ENCODE data around the gene FAM114A2. TPM values are rescaled to one million over a fixed set of nuclear protein-coding genes. Genes with fewer than 3 reads are reported as not detected.

The FAM114A2 gene
- total RNA-seq, 1 donor from 2014 or later: 29.7 TPM

DNA sequence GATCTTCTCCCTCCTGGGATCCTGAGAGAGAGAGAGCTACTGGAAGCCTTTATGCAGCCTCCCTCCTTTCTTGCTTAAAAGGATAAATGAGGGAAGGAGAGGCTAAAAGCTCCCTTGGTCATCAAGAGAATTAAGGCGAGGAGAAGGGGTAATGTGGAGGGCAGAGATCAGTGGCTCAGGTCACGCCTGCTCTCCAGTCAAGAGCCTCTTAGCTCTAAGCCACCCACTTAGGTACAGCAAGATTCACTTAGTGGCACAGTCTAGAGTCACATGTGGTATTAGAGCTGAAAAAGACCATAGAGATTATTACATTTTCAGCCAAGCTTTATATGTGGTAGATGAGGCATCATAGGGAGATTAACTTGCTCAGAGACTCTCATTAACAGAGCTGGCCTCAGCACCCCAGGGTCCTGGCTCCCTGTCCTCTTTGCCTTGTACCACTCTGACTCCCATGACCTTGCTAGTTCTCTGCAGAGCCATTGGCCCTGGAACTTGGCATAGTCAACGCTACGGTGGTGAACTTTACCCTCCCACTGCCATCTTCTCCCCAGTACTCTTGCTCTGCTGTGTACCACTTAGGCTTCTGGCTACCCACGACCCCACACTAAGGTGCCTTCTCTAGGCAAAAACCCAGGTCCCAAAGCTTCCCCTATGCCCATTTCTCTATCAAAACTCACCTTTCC, 37.7 kb upstream of the FAM114A2 start:
- Mint-ChIP-seq H3K27ac (ENCODE audit: unreplicated experiment) (no peak overlapping the region), H3K36me3 (ENCODE audit: low read depth, unreplicated experiment) (no peaks in the 10 kb centered on the region), H3K4me3 (ENCODE audit: unreplicated experiment) (no peak overlapping the region), H3K4me1 (ENCODE audit: low read depth, unreplicated experiment) (no peaks in the 10 kb centered on the region), H3K9me3 (ENCODE audit: unreplicated experiment) (no peaks in the 10 kb centered on the region), H3K27me3 (ENCODE audit: low read depth, unreplicated experiment) (peaks cover 13% of the 10 kb centered on the region)
- H3K9me3 ChIP-seq (ENCODE audit: insufficient read depth, low read depth, low read length): no peaks in the 10 kb centered on the region
- no peak overlapping the region for H2AFZ ChIP-seq (ENCODE audit: low read depth, low read length)
- H3K79me2 ChIP-seq (ENCODE audit: insufficient read depth, low read length): no peaks in the 10 kb centered on the region
- DNase-seq (ENCODE audit: low read depth): no peak
- H3K4me1 ChIP-seq (ENCODE audit: insufficient read depth, low read length): peaks cover 7% of the 10 kb centered on the region
- H3K36me3 ChIP-seq (ENCODE audit: insufficient read depth, low read length): no peaks in the 10 kb centered on the region
- no peaks in the 10 kb centered on the region for H4K20me1 ChIP-seq (ENCODE audit: insufficient read depth, low read length)
- FAIRE-seq: no peak
- H3K27me3 ChIP-seq (ENCODE audit: insufficient read depth, low read length): no peaks in the 10 kb centered on the region
- H3K27ac ChIP-seq (ENCODE audit: low read depth, low read length): no peak overlapping the region
- H3K9ac ChIP-seq (ENCODE audit: low read length): no peak overlapping the region
- no peak overlapping the region for H3K4me2 ChIP-seq (ENCODE audit: low read length)
- H3K4me3 ChIP-seq (ENCODE audit: insufficient read depth, low read depth, low read length): no peak overlapping the region
- TF ChIP-seq EZH2 (IDR thresholded peaks at IDR 0.05; ENCODE audit: insufficient read depth, low read length): no peak
- TF ChIP-seq, protein P1, sequence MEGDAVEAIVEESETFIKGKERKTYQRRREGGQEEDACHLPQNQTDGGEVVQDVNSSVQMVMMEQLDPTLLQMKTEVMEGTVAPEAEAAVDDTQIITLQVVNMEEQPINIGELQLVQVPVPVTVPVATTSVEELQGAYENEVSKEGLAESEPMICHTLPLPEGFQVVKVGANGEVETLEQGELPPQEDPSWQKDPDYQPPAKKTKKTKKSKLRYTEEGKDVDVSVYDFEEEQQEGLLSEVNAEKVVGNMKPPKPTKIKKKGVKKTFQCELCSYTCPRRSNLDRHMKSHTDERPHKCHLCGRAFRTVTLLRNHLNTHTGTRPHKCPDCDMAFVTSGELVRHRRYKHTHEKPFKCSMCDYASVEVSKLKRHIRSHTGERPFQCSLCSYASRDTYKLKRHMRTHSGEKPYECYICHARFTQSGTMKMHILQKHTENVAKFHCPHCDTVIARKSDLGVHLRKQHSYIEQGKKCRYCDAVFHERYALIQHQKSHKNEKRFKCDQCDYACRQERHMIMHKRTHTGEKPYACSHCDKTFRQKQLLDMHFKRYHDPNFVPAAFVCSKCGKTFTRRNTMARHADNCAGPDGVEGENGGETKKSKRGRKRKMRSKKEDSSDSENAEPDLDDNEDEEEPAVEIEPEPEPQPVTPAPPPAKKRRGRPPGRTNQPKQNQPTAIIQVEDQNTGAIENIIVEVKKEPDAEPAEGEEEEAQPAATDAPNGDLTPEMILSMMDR (IDR thresholded peaks at IDR 0.05; ENCODE audit: insufficient read depth, low read depth, low read length): no peak

DNA sequence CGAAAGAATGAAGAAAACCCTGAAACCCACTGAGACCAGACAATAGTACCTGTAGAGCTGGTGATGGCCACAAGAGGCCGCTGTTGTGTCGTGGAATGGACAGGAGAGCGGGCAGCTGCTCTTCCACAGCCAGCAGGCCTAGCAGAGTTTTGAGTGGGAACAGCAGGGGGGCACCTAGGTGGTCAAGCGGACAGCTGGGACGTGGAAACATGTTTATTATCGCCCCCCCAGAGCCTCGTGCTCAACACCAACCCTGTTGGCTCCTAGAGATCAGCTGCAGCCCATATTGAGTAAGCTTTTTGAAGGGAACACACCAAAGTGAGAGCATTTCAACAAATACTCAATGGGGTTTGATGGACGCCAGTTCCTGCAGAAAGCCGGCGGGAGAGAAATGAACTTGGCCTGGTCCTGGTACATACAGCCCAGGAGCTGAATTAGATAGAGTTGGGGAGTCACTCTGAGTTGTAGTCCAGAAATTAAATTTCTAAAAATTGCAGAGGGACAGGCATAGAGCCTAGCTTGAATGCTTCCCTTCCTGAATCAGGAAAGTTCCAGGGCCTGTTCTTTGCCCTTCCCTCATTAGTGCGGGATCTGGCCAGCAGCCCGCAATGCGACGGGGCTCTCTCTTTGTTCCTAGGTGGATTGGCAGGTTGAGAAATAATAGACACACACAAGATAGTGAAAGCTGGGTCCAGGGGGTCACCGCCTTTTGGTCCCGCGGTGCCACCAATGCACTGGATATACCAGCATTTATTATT, 33.9 kb upstream of the FAM114A2 start:
- Mint-ChIP-seq H3K9me3 (ENCODE audit: unreplicated experiment) (no peaks in the 10 kb centered on the region), H3K4me1 (ENCODE audit: low read depth, unreplicated experiment) (no peaks in the 10 kb centered on the region), H3K4me3 (ENCODE audit: unreplicated experiment) (no peak overlapping the region), H3K27ac (ENCODE audit: unreplicated experiment) (no peak overlapping the region), H3K27me3 (ENCODE audit: low read depth, unreplicated experiment) (peaks cover 10% of the 10 kb centered on the region), H3K36me3 (ENCODE audit: low read depth, unreplicated experiment) (no peaks in the 10 kb centered on the region)
- DNase-seq (ENCODE audit: low read depth): peak; percentile 10
- Histone ChIP-seq H3K4me1 (ENCODE audit: insufficient read depth, low read length) (peaks cover 3% of the 10 kb centered on the region), H2AFZ (ENCODE audit: low read depth, low read length) (no peak overlapping the region), H3K27ac (ENCODE audit: low read depth, low read length) (no peak overlapping the region), H3K9ac (ENCODE audit: low read length) (no peak overlapping the region), H3K27me3 (ENCODE audit: insufficient read depth, low read length) (no peaks in the 10 kb centered on the region), H4K20me1 (ENCODE audit: insufficient read depth, low read length) (no peaks in the 10 kb centered on the region), H3K36me3 (ENCODE audit: insufficient read depth, low read length) (no peaks in the 10 kb centered on the region), H3K9me3 (ENCODE audit: insufficient read depth, low read depth, low read length) (no peaks in the 10 kb centered on the region), H3K4me2 (ENCODE audit: low read length) (peak overlapping the region; percentile 52), H3K79me2 (ENCODE audit: insufficient read depth, low read length) (no peaks in the 10 kb centered on the region), H3K4me3 (ENCODE audit: insufficient read depth, low read depth, low read length) (no peak overlapping the region)
- FAIRE-seq: no peak
- no peak for TF ChIP-seq EZH2 (IDR thresholded peaks at IDR 0.05; ENCODE audit: insufficient read depth, low read length)
- TF ChIP-seq, protein P1 (IDR thresholded peaks at IDR 0.05; ENCODE audit: insufficient read depth, low read depth, low read length): peak; percentile 98
